Measurements from ENCODE around the gene STK11. TPM values are rescaled to one million over a fixed set of nuclear protein-coding genes. Genes with fewer than 3 reads are reported as not detected.
A peak's percentile ranks its signal among the peaks of the same experiment; 100 is the strongest.
"Not testable (repeated sequence)": the region's sequence is repeated elsewhere in the genome, so short reads cannot be mapped to it uniquely, and the experiment has no call there.

The STK11 gene
- total and polyA plus RNA-seq, 2 experiments from 2014 or later, result 122 to 180 TPM

GRCh38 chr19:1189419-1189818 is 16.2 kb upstream of the STK11 start:
- Histone ChIP-seq H3K27ac (peak overlapping the region; percentile 71), H3K4me3 (no peak overlapping the region), H3K27me3 (no peaks in the 10 kb centered on the region), H3K36me3 (no peaks in the 10 kb centered on the region), H3K4me1 (ENCODE audit: low read depth) (no peaks in the 10 kb centered on the region), H3K9me3 (ENCODE audit: low read depth) (no peaks in the 10 kb centered on the region)
- no peak for DNase-seq (ENCODE audit: low read depth in 1 of 2, low spot score in 1 of 2)
- TF ChIP-seq CTCF (IDR thresholded peaks at IDR 0.05; ENCODE audit: low read depth, low read length), result no peak

GRCh38 chr19:1199531-1199930 is 6.0 kb upstream of the STK11 start:
- no peaks in the 10 kb centered on the region for H3K9me3 ChIP-seq (ENCODE audit: low read depth)
- no peak for DNase-seq (ENCODE audit: low read depth in 1 of 2, low spot score in 1 of 2)

GRCh38 chr19:1200614-1201013 is 5.0 kb upstream of the STK11 start:
- not testable (repeated sequence) for H3K36me3 ChIP-seq; H3K27me3 ChIP-seq; H3K4me1 ChIP-seq (ENCODE audit: low read depth); H3K27ac ChIP-seq; H3K4me3 ChIP-seq; H3K9me3 ChIP-seq (ENCODE audit: low read depth); DNase-seq (ENCODE audit: low read depth in 1 of 2, low spot score in 1 of 2)

More at GRCh38 chr19:1199531-1199930, 6.0 kb upstream of the STK11 start:
- Histone ChIP-seq H3K36me3 (no peaks in the 10 kb centered on the region), H3K4me1 (ENCODE audit: low read depth) (no peaks in the 10 kb centered on the region), H3K27me3 (no peaks in the 10 kb centered on the region), H3K27ac (no peak overlapping the region), H3K4me3 (no peak overlapping the region)
- no peak for TF ChIP-seq CTCF (IDR thresholded peaks at IDR 0.05; ENCODE audit: low read depth, low read length)

- peak in 1 of 2 donors; percentile 35 for DNase-seq (ENCODE audit: low read depth in 1 of 2, low spot score in 1 of 2)
- no peak for TF ChIP-seq CTCF (IDR thresholded peaks at IDR 0.05; ENCODE audit: low read depth, low read length)
- H3K27ac ChIP-seq, result peak overlapping the region; percentile 87
- no peaks in the 10 kb centered on the region for H3K27me3 ChIP-seq
- no peaks in the 10 kb centered on the region for H3K36me3 ChIP-seq
- no peaks in the 10 kb centered on the region for H3K9me3 ChIP-seq (ENCODE audit: low read depth)
- H3K4me1 ChIP-seq (ENCODE audit: low read depth), result peaks cover 17% of the 10 kb centered on the region
- H3K4me3 ChIP-seq, result peak overlapping the region; percentile 88
Measured at GRCh38 chr19:1206150-1206863, 729 bp downstream of the STK11 start.

- Histone ChIP-seq H3K9me3 (ENCODE audit: low read depth) (no peaks in the 10 kb centered on the region), H3K27me3 (no peaks in the 10 kb centered on the region), H3K4me1 (ENCODE audit: low read depth) (peaks cover 17% of the 10 kb centered on the region), H3K27ac (peak overlapping the region; percentile 87), H3K36me3 (no peaks in the 10 kb centered on the region), H3K4me3 (peak overlapping the region; percentile 88)
- TF ChIP-seq CTCF (IDR thresholded peaks at IDR 0.05; ENCODE audit: low read depth, low read length), result no peak
- peak in 1 of 2 donors; percentile 24 for DNase-seq (ENCODE audit: low read depth in 1 of 2, low spot score in 1 of 2)
Measured at GRCh38 chr19:1206864-1207450, 1.4 kb downstream of the STK11 start.

- not testable (repeated sequence) for H3K36me3 ChIP-seq; H3K4me3 ChIP-seq; H3K9me3 ChIP-seq (ENCODE audit: low read depth); H3K27me3 ChIP-seq; DNase-seq (ENCODE audit: low read depth in 1 of 2, low spot score in 1 of 2)
- Histone ChIP-seq H3K4me1 (ENCODE audit: low read depth) (peaks cover 23% of the 10 kb centered on the region), H3K27ac (peak overlapping the region; percentile 87)
Measured at GRCh38 chr19:1208830-1209229, 3.3 kb downstream of the STK11 start.
